Amygdala (tissue), 56 donors: ENCODE results near the gene TAS2R4.
"Not testable (repeated sequence)": the region's sequence is repeated elsewhere in the genome, so short reads cannot be mapped to it uniquely, and the experiment has no call there.

Experiments used
- DNase-seq, 56 donors: peaks; one replicate each; lab custom pipeline; 2025; lab: John Stamatoyannopoulos, UW

The TAS2R4 gene

DNA sequence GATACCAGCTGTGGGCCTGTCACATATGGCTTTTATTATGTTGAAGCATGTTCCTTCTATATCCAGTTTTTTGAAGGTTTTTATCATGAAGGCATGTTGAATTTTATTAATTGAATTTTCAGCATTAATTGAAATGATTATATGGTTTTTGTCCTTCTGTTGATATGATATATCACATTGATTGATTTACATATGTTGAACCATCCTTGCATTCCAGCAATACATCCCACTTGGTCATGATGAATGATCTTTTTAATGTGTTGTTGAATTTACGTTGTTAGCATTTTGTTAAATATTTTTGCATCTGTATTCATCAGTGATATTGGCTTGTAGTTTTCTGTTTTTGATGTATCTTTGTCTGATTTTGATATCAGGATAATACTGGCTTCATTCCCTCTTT lies 43.6 kb downstream of the TAS2R4 start:
- no peak for DNase-seq

GRCh38 chr7:141822432-141822831 lies 46.0 kb downstream of the TAS2R4 start:
- not testable (repeated sequence) for DNase-seq
